Activated T-helper 1 cell treated with anti-CD3 and anti-CD28 coated beads, Interleukin-2, amount 50 U/mL, for 16 hours (primary cell): ENCODE measurements around the gene CDK5RAP2.

ENCODE experiments used
- DNase-seq, 2 donors: peaks; one replicate each; pipeline ENCODE4 v3.0.0-alpha.2; 2020; ENCODE audit warnings: low read depth in 1 of 2, low spot score in 1 of 2

CDK5RAP2 gene

DNA sequence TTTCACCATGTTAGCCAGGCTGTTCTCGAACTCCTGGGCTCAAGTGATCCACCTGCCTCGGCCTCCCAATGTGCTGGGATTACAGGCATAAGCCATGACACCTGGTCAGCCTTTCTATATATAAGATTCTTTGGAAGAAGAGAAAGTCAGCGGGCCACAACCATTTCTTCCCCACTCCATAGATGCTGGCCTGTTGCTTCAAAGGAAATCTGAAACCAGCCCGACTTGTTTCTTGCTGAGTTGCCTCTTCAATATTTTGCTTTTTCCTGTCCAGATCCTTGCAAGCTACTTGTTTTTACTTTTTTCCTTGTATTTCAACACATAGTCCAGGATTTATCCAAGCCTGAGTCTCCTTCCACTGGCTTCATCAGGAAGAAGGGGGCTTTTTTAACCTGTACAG, 219.5 kb downstream of the CDK5RAP2 start:
- DNase-seq: no peak

DNA sequence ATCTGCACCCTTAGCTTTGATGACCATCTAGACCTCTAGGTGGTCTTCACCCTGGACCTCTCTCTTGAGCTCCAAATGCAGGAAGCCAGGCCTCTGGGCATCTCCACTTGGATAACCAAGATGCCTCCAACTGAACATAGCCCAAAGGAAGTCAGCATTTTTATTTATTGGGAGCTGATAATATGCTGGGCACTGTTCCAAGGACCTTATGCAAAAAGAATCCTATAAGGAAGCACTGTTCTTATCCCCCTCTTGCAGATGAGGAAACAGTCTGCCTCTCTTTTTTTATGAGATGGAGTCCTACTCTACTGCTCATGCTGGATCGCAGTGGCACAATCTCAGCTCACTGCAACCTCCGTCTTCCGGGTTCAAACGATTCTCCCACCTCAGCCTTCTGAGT, 219.9 kb downstream of the CDK5RAP2 start:
- DNase-seq: no peak

DNA sequence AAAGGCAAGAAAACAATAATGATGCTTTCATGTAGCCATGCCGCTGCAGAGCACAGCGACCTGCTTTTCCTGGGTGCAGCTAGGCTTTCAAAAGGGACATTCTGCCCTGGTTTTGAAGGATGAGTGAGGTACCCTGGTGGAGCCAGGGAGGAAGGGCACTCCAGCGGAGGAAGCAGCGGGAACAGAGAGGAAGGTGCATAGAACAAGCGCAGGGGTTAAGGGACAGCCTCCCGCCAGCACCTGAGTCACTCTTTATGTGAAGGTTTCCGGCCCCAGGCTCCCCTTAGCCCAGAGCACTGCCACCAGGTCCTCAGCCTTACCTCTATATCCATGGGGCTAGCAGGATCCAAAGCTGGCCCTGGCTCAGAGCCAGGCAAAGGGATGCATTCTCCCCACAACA, 221.1 kb downstream of the CDK5RAP2 start:
- no peak for DNase-seq

DNA sequence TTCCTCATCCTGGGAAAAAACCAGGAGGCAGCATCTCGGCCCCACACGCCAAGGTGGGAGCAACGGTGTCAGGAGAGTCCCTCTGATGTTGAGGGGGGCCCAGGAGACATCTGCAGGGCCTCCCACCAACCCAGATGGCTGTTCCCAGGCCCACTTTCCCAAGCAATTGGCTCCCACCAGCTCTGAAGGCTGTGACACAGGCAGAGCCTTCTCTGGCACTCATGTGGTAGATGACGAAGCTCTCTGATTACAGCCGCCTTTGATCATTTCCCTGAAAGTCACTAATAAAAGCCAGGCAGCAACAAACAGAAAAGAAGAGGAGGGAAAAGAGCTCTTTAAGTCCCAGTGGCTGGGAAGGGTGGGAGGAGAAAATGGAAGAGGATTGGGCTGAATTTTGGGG, 226.5 kb downstream of the CDK5RAP2 start:
- DNase-seq: no peak

DNA sequence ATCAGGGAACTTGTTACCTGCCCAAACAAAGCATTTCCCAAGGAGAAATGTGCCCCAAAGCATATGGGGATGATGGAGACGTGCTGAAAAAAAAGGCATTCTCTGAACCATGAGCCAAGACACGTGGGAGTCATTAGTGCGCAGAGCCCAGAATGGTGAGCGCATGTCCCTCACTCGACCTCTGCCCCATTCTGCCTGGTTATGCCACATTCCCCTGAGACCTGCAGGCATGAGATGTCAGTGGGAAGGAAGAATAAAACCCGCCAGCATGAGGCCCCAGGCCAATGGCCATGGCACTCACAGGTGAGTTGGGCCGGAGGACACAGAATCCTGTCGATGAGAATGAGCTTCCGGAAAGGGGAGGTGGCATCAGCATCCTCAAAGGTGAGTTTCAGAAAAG, 228.9 kb downstream of the CDK5RAP2 start:
- DNase-seq: no peak

DNA sequence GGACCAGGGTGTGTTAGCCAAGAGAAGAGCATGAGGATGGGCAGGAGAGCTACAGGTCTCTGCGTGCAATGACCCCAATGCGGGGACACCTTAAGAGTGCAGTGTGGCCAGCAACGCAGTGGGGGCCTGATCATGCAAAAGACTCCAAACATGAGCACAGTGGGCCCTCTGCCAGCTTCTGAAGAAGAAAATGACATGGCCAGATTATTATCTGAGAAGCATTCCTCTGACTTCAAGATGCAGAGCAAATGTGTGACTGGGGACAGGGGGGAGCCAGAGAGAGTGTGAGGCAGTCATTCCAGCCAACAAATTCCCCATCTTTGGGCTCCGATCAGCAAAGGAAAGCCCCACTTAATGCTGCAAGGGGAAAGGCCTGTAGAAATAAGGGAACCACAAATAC, 229.4 kb downstream of the CDK5RAP2 start:
- no peak for DNase-seq

DNA sequence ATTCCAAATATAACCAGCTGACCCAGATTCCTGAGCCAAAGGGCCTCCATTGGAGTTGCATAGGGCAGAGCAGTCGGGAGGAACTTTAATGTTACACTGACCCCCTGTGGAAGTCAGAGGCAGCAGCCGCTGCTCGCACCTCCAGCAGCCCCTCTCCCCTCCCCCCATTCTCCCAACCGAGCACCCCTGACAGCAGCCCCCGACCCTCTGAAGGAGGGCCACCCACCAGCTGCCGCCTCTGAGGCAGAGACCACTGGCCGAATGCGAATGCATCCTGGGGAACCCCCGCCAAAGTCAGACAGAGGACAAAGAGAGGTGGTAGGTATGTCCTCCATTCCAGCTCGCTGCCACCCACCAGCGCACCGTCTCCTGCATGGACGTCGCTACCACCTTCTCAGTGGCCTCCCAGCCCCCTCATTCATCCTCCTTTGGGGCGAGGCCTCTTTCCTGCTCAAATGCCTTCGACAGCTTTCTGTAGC, 231.0 kb downstream of the CDK5RAP2 start:
- no peak for DNase-seq

DNA sequence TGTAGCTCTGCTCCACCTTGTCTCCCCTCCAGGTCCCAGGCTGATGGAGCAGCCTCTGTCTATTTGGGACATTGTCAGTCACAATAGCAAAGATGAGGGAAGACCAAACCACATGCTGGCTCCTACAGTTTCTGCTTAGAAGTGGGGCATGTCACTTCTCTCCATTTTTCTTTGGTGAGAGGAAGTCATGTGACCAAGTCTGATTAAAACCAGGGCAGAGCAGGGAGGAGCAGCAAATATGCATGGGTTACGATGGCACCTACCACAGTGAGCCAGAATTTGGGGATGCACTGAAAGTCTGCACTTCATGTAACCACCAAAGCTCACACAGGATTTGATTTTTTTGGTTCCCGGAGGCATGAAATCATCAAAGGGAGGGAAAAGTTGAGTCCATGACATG, 234.6 kb downstream of the CDK5RAP2 start:
- no peak for DNase-seq

DNA sequence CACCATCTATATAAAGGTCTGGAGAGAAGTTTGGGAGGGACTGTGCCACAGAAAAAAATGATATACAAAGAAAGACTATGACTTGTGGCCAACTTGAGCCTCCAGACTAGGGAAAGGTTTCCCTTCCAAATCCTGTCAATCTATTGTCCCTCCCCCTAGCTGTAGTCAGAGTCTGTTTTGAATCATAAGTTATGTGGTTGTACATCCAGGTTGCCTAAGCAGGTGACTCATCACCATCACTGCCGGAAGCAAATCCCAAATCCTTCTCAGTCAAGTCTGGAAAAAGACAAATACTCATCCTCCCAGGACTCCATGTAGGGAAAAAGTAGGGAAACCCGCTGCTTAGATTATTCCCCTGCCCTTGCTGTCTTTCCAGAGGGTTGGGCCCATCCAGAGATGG, 235.7 kb downstream of the CDK5RAP2 start:
- DNase-seq: no peak

DNA sequence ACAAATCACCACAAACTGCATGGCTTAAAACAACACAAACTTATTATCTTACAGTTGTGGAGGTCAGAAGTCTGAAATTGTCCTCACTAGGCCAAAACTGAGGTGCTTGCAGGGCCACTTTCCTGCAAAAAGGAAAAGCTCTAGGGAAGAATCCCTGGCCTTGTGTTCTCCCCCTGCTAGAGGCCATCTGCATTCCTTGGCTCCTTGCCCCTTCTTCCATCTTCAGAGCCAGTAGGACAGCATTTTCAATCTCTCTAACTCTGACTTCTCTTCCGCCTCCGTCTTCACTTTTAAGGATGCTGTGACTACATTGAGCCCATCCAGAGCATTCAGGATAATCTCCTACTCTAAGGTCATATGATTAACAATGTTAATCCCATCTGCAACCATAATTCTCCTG, 236.6 kb downstream of the CDK5RAP2 start:
- DNase-seq: no peak
